Measurements from ENCODE around the gene ECD. TPM values are rescaled to one million over a fixed set of nuclear protein-coding genes. Genes with fewer than 3 reads are reported as not detected.

The ECD gene
- total RNA-seq, 1 donor from 2014 or later: 6.2 TPM

GRCh38 chr10:73139251-73139650, 28.6 kb downstream of the ECD start:
- TF ChIP-seq CTCF (IDR thresholded peaks at IDR 0.05): no peak
- H3K27ac ChIP-seq: no peak overlapping the region
- H3K4me1 ChIP-seq: no peaks in the 10 kb centered on the region
- H3K4me3 ChIP-seq: no peak overlapping the region
- no peaks in the 10 kb centered on the region for H3K9me3 ChIP-seq
- intact Hi-C loops (cut with DNase I): no loop called here
- no peak for DNase-seq (ENCODE audit: low spot score in 2 of 2)
- H3K27me3 ChIP-seq: no peaks in the 10 kb centered on the region
- peaks cover 75 to 99% of the 10 kb centered on the region in 2 donors for H3K36me3 ChIP-seq

- no peak for DNase-seq (ENCODE audit: low spot score in 2 of 2)
- no peak overlapping the region for H3K27ac ChIP-seq
- H3K27me3 ChIP-seq: no peaks in the 10 kb centered on the region
- H3K36me3 ChIP-seq: peaks cover 68 to 98% of the 10 kb centered on the region in 2 donors
- TF ChIP-seq CTCF (IDR thresholded peaks at IDR 0.05): no peak
- H3K4me1 ChIP-seq: no peaks in the 10 kb centered on the region
- no peaks in the 10 kb centered on the region for H3K9me3 ChIP-seq
- no peak overlapping the region for H3K4me3 ChIP-seq
- intact Hi-C loops (cut with DNase I): no loop called here
These were observed 31.2 kb downstream of the ECD start for GRCh38 chr10:73136627-73137026.

- H3K36me3 ChIP-seq: peaks cover 73 to 96% of the 10 kb centered on the region in 2 donors
These were observed 33.1 kb downstream of the ECD start for GRCh38 chr10:73134727-73135126.

GRCh38 chr10:73131913-73132686, 35.7 kb downstream of the ECD start:
- no peak for TF ChIP-seq CTCF (IDR thresholded peaks at IDR 0.05)
- H3K27me3 ChIP-seq: no peaks in the 10 kb centered on the region
- no peak for DNase-seq (ENCODE audit: low spot score in 2 of 2)
- no peak overlapping the region for H3K27ac ChIP-seq
- H3K4me1 ChIP-seq: no peaks in the 10 kb centered on the region
- intact Hi-C loops (cut with DNase I): no loop called here
- no peaks in the 10 kb centered on the region for H3K9me3 ChIP-seq
- H3K4me3 ChIP-seq: no peak overlapping the region
- peaks cover 56 to 86% of the 10 kb centered on the region in 2 donors for H3K36me3 ChIP-seq

More at GRCh38 chr10:73134727-73135126, 33.1 kb downstream of the ECD start:
- TF ChIP-seq CTCF (IDR thresholded peaks at IDR 0.05): no peak
- intact Hi-C loops (cut with DNase I): no loop called here
- no peaks in the 10 kb centered on the region for H3K27me3 ChIP-seq
- H3K4me1 ChIP-seq: no peaks in the 10 kb centered on the region
- no peak overlapping the region for H3K4me3 ChIP-seq
- no peak for DNase-seq (ENCODE audit: low spot score in 2 of 2)
- no peak overlapping the region for H3K27ac ChIP-seq
- no peaks in the 10 kb centered on the region for H3K9me3 ChIP-seq

GRCh38 chr10:73131301-73131700, 36.5 kb downstream of the ECD start:
- H3K27ac ChIP-seq: no peak overlapping the region
- no peaks in the 10 kb centered on the region for H3K27me3 ChIP-seq
- no peak for TF ChIP-seq CTCF (IDR thresholded peaks at IDR 0.05)
- H3K36me3 ChIP-seq: peaks cover 54 to 85% of the 10 kb centered on the region in 2 donors
- intact Hi-C loops (cut with DNase I): no loop called here
- DNase-seq (ENCODE audit: low spot score in 2 of 2): no peak
- H3K4me1 ChIP-seq: no peaks in the 10 kb centered on the region
- no peak overlapping the region for H3K4me3 ChIP-seq
- H3K9me3 ChIP-seq: no peaks in the 10 kb centered on the region

Data from ascending aorta (tissue), 2 donors.